Inferior parietal cortex (tissue), 1 donor: Measurements from ENCODE around the gene TMEM131.
"Not testable (repeated sequence)": the region's sequence is repeated elsewhere in the genome, so short reads cannot be mapped to it uniquely, and the experiment has no call there.

Experiments used
- DNase-seq: peaks from one replicate; pipeline ENCODE4 v3.0.0-alpha.2; 2016; ENCODE audit errors: extremely low spot score

TMEM131 gene

DNA sequence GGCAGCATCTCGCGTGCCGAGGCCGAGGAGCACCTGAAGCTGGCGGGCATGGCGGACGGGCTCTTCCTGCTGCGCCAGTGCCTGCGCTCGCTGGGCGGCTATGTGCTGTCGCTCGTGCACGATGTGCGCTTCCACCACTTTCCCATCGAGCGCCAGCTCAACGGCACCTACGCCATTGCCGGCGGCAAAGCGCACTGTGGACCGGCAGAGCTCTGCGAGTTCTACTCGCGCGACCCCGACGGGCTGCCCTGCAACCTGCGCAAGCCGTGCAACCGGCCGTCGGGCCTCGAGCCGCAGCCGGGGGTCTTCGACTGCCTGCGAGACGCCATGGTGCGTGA lies 271.7 kb downstream of the TMEM131 start:
- DNase-seq: no peak

DNA sequence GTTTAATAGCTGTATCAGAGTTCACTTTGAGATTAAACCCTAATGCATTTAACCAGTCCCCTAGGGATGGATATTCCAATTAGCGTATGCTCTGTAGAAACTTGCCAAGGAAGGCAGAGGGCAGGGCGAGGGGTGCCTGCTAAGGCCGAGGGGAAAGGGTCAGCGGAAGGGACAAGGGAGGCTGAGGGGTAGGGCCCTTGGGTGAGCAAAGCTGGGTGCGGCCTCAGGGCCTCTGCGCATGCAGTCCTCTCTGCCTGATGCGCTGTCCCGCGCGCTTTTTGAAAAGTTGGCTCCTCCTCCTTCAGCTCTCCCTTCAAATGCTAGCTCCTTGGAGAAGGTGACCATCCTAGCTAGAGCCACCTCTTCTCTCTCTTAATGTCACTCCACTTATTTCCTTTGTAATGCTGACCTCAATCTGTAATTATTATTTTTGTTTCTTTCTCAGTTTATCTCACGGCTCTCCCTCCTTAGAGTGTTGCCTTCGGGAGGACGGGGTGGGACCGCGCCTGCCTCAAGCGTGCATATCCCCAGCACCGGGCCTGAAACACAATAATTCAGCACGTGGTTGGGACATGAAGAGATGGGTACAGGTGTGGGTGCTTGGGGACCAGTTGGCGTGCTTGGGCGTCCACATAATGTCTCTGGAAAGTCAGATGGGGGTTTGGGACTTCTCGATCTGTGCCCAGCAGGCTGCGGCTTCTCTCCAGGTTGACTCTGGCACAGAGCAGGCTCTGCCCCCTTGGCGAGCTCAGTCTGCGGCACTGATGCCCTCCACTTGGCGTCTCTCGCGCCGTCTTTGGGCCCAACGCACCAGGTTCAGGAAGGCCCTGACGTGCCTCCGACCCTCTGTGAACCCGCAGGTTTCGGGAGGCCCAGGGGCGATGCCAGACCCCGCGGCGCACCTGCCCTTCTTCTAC lies 272.3 kb downstream of the TMEM131 start:
- DNase-seq: no peak

DNA sequence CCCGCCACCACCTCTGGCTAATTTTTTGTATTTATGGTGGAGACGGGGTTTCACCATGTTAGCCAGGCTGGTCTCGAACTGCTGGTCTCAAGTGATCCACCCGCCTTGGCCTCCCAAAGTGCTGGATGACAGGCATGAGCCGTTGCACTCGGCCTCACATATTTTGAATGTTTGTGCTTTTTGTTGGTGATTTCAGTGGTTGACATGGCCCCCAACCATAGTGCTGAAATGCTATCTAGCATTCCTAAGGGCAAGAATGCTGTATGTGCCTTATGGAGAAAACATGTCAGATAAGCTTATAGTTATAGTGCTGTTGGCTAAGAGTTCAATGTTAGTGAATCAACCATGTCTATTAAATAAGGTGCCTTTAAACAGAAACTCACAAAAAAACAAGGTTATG lies 273.5 kb downstream of the TMEM131 start:
- DNase-seq: no peak

DNA sequence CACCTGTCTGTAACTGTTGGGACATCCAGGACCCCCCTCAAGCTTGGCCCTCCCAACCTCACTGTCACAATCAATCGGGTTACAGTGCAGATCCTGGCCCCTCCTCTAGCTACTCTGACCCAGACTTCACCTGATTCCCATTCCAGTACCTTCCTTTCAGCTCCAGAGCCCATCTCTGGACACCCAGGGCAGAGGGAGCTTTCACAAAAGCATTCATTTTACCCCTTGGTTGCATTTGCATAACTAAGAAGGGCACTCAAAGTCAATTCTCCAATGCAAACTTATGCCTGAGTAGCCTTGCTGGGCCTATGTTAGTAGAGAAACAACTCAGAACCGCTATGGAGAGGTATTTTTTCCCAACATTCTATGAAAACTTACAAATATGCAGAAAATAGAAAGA lies 275.0 kb downstream of the TMEM131 start:
- no peak for DNase-seq

- DNase-seq: no peak
Observed at GRCh38 chr2:97719362-97720155, 276.2 kb downstream of the TMEM131 start.

DNA sequence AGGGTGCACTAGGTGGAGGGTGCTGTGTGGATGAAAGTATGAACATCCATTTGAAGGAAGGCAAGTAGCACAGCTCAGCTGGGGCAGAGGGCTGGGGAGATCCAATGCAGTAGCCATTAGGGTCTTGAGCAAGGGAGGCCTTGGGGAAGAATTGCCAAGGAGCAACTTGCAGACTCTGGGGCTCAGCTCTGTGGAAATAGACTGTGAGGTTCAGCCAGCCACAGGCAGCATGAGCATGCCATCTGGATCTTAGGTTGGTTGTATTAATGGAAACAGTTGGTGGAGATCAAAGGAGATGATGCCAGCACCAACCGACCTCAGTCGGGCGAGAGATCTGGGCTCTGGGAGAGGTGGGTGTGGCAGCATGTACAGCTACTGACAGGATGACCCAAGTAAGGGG lies 276.8 kb downstream of the TMEM131 start:
- no peak for DNase-seq

DNA sequence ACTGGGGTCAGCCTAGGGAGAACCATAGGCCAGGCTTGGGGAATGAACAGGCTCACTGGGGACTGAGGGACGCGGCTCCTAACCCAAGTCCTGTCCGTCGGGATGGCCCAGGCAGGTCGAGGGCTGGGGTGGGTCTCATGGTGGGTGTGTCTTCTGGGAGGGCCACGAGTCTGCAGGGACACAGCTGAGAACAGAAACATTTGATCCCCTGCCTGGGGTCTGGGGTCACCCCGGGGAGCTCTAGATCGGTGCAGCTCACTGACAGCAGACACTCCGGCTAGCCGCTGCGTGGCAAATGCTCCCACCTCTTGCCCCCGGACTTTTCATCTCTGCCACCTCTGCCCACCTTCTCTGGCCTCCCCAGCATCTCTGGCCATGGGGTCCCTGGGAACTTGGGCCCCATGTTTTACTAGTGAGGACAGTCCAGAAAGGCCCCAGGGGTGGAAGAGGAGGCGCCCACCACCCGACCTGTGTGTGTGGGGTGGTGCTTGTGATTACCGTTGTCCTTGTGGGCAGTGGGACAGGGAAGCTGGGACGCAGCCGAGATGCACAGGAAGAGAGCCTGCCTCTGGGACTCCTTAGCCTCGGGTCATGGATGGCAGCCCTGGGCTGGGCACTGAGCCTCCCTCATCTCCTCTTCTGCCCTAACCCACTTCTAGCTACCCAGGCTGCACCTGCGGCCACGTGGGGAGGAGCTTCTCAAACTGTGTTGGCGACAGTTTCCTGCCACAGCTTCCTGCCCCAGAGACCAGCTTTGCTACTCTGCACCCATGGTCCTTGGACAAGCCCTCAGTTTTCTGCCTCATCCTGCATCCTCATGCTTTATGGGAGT lies 277.5 kb downstream of the TMEM131 start:
- no peak for DNase-seq

DNA sequence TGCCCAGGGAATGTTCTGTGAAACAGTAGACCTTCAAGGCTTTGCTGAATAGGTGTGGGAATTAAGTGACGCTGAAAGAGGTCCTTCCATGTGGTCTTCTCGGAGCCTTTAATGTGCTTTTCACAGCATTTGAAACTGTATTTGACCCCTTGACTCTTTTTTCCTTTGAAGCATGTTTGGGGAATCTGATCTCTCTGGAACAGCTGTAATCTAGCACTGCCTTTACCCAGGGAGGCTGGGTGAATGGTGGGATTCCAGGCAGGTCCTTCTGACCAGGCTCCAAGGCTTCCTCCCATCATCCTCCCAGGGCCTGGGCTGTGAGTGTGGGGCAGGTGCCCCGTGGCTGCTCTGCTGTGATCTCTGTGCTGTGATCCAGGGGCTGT lies 278.1 kb downstream of the TMEM131 start:
- no peak for DNase-seq

- DNase-seq: no peak
Observed at GRCh38 chr2:97716695-97717612, 278.8 kb downstream of the TMEM131 start.

- DNase-seq: no peak
Observed at GRCh38 chr2:97715951-97716694, 279.6 kb downstream of the TMEM131 start.

- DNase-seq: no peak
Observed at GRCh38 chr2:97714950-97715652, 280.6 kb downstream of the TMEM131 start.

GRCh38 chr2:97714084-97714949 lies 281.4 kb downstream of the TMEM131 start:
- DNase-seq: no peak

DNA sequence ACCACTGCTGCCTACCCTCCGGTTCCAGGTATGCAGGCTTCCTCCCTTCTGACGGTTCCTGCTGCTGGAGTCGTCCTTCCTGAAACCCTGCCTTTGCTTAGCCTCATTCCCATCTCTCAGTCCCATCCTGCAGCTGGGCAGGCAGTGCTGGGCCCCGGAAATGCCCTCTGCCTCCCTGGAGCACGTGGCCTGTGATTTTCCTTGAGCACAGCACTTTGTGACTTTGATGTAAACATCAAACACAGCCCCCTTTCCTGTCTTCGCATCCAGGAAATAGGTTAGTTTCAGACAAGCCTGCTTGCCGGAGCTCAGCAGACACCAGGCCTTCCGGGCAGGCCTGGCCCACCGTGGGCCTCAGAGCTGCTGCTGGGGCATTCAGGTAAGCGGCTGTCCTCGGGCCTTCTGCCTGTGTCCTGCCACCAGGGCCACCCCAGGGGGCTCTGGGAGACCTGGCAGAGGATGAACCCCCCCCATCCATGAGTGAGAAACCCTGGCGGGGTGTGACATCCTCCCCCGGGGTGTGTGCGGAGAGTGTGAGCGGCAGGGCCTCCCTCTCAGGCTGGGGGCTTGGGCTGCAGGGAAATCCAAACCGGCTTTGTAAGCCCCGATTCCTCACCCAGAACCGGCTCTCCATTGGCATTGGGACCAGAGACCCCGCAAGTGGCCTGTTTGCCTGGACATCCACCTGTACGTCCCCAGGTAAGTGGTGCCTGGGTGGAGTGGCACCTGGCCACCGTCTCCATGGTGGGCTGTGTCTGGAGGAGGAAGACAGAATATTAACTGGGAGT lies 282.3 kb downstream of the TMEM131 start, which contains the start of gene ZAP70:
Gene ZAP70 (plus strand): TSS at position 281 of the 788 bp plus-strand sequence. CDS start 10,461 bp downstream, outside the sequence.
- DNase-seq: no peak

DNA sequence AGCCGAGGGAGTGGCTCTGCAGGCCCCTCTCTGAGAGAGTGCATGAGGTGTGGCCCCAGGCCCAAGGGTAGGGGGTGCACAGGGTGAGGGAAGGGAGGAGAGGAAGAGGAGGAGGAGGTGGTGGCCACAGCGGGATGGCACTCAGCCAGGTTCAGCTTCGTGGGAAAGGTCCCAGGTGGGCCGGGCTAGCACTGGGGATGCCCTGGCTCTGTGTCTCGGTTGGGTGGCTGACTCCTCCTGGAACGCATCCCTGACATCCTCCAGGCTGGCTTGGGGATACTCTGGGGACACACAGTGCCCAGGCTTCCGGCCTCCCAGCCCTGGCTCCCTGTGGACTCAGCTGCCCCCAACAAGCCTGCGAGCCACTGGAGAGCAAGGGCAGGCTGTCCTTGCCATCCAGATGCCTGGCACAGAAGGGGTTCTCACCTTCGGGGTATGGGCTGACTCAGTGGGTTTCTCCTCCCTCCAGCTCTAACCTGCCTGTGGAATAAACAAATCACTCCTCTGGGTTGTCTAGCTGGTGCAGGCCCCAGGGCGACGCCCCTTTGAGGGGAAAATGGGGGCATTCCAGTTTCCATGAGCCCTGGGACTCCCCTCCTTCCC lies 283.0 kb downstream of the TMEM131 start:
- DNase-seq: no peak

GRCh38 chr2:97712175-97712574 lies 283.6 kb downstream of the TMEM131 start:
- DNase-seq: not testable (repeated sequence)

- no peak for DNase-seq
Observed at GRCh38 chr2:97711394-97711711, 284.4 kb downstream of the TMEM131 start.

GRCh38 chr2:97708608-97709007 lies 287.1 kb downstream of the TMEM131 start:
- DNase-seq: no peak

DNA sequence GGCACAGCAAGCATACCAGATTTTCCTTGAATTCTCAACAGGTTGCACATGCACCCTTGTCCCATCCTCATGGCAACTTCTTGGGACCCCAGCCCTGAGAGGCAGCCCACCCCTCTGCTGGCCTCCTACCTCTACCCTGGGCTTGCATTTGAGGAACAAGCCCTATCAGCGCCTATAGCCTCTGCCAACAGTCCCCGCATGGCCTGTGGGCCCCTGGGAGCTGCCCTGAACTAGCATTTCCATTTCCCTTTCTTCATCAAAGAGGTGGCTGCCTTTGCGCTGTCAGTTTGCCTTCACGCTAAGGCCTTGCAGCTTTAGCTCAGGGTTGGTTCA lies 287.7 kb downstream of the TMEM131 start:
- DNase-seq: no peak
